Ammon's horn (tissue), 1 donor: Measurements from ENCODE around the gene RBFOX1.

ENCODE experiments used
- DNase-seq: peaks from one replicate; pipeline ENCODE4 v3.0.0-alpha.2; 2016; ENCODE audit warnings: low spot score

Gene RBFOX1

DNA sequence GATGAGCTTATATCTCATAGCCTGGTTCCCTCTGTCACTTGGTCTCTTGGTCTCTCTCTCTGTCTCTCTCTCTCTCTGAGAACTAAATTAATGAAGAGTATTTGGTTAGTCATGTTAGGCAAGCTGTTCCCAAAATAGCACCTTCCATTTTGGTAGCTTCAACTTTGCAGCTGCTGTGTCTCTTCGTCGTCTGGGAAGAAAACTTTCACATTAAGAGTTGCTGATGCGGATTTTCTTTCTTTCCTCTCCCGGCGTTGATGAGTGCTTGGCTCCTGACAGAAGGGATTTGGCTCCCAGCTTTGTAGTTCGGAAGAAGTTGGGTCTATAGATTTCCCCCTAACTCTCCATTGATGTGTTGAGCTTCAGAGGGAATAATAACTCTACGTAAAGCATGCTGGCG is at the start of gene RBFOX1:
TSS of gene RBFOX1 (plus strand) at position 235 of the 400 bp plus-strand sequence.
- peak; percentile 30 for DNase-seq

DNA sequence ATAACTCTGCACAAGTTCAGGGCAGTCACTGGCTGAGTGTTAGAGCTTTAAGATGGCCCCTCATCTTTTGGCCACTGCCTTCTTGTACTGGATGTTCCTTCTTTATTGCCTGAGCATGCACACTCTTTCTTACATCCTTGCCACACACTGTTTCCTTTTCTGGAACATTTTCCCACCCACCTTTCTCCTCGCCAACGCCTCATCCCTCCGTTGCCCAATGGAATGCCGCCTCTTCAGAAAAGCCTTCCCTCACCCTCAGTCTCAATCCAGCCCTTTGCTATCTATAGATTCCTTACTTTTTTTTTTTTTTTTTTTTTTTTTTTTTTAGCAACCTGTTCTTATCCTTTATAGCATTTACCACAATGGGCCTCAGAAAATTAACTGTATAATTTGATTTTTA is 47.9 kb upstream of the RBFOX1 start:
- DNase-seq: no peak

DNA sequence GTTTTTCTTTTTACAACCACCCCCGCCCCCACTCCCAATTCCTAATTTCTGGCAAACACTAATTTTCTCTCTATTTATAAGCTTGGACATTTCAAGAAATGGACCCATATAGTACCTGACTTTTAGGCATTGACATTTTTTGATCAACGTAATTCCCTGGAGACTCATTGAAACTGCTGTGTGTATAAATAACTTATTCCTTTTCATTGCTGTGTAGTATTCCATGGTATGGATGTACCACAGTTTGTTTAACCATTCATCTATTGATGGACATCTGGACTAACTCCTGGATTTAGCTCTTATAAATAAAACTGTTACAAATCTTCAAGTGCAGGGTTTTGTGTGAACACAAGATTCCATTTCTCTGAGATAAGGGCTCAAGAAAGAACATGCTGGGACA is 47.1 kb upstream of the RBFOX1 start:
- no peak for DNase-seq

DNA sequence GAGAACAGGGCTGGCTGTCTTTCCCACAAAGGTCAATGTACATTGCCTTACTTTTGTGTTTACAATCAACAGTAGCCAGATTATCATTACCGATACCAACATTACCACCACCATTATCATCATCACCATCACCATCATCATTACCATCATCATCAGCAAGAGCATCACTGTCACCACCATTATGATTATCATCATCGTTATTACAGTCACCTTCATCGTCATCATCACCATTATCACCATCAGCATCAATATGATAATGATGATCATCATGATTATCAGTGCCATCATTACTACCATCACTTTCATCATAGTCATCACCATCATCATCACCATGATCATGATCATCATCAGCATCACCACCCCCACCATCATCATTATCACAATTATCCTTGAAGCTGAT is 43.3 kb upstream of the RBFOX1 start:
- no peak for DNase-seq

DNA sequence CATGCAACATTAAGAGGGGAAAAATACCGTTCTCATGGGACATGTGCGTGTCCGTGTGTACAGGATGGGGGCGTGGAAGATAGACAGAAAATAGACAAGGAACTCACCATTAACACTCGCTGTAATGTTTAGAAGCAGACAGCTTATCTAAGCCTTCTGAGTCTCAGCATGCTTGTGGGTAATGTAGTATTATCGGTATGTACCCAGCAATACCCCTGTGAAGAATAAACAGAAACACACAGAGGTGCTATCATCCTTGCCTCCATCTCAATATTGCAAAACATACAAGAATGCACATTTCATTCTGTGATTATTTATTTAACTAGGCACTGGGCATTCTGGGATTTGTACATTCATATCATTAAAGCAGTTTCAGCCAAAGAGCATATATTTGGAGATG is 42.0 kb upstream of the RBFOX1 start:
- DNase-seq: no peak

DNA sequence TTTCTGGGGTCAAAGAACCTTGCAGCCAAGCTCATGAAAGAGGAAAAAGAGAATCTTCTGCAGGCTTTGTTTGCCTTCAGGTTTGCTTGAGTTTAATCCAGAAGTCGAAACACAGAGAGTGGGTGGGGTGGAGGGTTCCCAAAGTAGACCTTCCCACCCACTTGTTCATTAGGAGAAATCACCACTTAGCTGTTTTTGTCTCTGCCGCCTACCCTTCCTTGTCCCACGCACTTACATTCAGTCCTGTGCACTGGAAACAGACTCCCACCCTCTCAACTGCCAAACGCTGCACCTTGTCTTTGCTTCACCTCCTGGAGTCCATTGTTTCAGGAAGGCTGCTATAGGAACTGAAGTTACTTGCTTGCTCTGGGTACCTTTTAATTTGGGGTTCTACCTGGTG is 38.6 kb upstream of the RBFOX1 start:
- DNase-seq: no peak

DNA sequence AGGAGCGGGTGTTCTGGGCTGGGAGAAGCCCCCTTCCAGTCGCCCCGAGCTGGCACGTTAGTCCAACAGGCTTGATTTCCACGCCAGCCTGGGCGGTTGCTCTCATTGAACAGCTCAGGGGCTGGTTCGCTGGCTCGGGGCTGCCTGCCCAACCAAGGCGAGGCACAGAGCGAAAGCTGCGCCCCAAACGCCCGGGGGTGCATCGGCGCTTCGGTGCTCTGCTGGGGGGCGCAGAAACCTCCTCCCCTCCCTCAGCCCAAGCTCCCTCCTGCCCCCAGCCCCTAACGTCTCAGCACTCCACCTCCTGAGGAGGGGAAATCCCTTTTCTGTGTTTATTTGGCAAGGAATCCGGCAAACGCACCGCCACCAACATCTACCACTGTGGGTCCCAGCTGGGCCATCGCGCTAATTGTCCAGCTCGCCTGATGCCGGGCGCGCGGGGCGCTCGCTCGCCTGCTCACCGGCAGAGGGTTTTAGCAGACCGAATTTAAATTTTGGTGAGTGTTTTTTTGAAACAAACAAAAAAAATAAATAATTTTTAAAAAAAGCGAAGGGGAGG is 29.5 kb upstream of the RBFOX1 start:
- DNase-seq: no peak

DNA sequence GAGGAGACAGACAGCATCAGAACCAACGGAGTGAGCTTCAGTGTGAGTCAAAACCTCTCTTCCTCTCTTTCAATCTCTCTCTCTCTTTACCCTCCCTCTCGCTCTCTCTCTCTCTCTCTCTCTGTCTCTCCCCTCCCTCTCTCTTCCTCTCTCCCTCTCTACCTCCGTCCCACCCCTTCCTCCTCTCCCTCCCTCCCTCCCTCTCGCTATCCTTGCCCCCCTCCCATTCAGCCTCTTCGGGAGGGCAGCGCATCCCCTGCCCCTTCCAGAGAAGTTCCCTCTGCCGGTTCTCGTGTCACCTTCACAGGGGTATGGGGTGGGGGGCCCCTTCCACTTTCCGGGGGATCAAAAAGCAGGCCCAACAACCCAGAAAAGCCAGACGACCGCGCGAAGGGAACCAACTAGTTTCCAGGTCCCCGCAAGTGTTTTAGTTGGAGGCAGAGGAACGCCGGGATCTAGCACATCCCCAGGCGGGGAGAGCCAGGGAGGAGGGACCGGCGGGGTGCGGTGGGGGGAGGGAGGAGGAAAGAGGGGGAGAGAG is 28.9 kb upstream of the RBFOX1 start:
- DNase-seq: peak; percentile 32

DNA sequence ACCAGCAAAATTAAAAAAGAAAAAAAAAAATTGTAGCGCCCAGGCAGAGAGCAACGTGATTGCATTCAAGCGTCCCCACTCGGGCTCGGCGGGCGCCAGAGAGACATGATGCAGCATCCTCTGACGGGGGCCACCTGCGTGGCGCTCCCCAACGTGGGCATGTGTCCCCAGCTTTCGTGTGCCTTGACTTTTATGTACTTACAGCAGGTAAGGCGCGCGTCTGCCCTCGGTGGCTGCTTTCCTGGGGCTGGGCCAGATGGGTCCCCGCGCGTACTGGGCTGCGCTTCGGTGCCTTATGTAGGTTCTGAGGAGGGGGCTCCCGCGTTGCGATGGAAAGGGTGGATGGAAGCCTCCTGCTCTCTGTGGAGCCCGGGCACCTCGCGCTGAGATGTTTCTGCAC is 28.4 kb upstream of the RBFOX1 start:
- no peak for DNase-seq

DNA sequence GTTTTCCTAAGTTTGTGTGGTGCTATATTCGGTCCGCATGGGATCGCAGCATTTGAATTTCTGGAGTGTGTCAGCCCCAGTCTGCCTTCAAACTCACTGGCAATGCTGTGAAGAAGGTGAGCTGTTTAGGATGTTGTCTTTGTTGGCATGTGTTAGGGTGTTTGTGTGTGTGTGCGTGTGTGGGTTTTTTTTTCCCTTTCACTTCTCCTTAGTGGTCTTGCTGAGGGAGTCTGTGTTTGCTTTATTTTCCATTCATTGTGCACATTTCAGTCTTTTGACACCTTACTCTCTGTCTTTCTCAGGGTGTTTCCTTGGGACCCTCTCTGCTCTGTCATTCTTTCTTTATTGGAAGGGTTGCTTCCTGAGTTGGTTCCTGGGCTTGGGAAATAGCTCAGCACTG is 27.7 kb upstream of the RBFOX1 start:
- no peak for DNase-seq

DNA sequence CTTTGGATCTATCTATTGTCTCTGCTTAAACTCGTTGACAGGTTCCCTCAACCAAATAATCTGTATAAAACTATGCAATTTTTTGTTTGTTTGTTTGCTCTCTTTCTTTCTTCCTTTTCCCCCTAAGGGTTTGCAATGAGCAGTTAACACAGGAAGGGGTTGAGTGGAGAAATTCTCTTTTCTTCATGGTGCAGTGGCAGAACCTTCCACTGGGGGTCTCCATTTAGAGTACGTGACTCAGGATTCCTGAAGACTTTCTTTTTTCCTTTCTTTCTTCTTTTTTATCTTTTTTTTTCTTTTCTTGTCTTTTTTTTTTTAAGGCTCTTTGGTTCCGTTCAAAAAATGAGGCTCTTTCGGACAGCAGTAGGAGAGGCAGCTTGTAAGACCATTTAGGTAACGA is 19.5 kb upstream of the RBFOX1 start:
- DNase-seq: no peak

DNA sequence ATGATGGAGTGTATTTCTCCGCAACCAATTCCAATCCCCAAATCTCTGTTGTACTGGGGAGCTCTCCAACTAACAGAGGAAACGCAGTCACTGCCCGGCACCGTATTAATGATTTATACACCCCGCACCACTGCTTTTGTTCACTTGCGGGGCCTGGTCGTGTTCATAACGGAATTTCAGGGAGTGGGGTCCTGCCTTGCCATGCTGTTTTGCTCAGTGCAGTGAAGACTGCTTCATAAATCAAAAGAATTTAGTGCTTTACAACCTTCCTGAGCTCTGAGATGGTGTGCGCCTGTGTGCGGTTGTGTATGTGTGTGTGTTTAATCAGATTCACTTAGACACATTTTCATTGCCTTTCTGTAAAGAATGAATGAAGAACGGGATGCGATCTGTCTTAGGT is 18.5 kb upstream of the RBFOX1 start:
- no peak for DNase-seq

DNA sequence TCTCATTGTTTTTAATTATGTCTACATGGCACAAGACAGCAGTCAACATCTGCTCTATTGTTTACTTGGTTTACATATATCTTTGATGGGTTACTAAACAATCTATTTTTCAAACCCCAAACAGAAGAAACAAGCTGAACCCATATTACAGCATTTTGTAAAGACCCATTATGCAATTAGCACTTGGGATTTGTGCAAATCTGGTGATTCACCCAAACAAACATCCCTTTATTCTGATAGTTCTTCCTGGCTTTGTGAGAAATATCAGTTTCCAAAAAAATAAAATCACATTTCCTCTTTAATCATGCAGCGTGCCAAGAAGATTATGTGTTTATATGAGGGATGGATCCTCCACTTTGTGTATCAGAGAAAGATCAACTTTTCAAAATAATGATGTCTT is 16.8 kb upstream of the RBFOX1 start:
- DNase-seq: no peak

DNA sequence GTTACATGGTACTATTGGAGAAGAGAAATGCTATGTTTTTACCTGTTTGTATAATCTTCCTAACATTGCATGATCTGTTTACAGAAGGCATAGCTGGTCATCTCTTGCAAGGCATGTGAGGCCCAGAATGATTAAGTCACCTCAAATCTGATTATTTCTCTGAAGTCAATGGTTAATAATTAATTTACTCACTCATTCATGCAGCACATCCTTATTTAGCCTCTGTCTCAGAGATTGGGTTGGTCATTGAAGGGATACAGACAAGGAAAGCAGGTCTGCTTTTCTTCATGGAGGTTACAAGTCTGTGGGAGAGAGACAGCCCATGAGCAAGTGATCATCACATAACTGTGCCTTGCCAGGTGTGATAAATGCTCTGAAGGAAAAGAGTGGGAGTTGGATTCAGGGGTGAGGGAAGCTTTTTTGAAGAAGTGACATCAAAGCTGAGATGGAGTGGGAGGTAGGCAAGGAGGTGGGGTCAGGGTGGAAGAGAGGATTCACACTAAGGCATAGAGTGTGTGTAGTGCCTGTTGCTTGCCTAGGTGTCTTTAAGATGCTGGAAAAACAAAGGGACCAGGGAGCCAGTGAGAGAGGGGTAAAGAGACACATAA is 16.3 kb upstream of the RBFOX1 start:
- no peak for DNase-seq

DNA sequence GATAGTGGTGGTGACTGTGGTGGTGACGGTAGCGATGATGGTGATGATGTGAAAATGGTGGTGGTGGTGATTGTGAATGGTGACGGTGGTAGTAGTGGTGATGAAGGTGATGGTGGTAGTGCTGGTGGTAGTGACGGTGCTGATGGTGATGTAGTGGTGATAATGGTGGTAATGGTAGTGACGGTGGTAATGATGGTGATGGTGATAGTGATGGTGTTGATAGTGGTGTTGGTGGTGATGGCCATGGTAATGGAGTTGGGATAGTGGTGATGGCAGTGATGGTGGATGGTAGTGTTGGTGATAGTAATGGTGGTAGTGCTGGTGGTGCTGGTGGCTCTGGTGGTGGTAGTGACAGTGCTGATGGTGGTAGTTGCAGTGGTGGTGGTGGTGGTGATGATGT is 14.7 kb upstream of the RBFOX1 start:
- no peak for DNase-seq

DNA sequence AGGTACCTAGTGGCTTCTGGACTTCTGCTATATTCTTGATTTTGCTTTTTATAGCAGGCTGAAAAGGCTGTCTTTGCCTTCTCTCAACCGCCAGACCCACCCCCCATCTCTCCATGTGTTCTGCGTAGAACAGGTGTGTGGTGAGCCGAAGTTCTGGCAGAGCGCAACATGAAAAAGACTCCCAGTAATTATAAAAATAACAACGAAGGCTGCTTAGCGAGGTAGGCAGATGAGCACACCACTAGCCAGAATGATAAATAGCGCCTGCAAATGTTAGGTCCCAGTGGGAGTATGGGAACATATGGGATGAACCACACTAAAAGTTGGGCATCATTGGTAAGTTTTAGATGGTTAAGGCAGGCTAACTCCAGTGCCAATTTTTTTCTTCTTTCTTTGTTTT is 14.0 kb upstream of the RBFOX1 start:
- DNase-seq: no peak

DNA sequence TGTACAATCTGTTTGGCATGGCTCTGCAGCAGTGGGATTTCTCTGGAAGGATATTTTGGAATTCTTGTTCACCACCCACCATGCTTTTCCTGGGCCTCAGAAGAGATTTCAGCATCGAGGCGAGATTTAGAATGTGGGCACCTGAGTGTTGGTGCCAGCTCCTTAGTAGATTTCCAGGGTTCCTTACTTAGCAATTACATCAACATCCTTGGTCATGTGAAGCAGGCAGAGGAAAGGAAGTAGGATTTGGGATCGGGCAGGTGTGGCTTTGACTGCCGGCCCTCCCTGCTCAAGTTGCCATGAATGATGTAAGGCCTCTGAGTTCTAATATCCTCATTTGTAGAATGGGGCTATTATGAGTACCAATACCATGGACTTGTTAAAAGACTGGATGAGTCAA is 13.1 kb upstream of the RBFOX1 start:
- DNase-seq: no peak

DNA sequence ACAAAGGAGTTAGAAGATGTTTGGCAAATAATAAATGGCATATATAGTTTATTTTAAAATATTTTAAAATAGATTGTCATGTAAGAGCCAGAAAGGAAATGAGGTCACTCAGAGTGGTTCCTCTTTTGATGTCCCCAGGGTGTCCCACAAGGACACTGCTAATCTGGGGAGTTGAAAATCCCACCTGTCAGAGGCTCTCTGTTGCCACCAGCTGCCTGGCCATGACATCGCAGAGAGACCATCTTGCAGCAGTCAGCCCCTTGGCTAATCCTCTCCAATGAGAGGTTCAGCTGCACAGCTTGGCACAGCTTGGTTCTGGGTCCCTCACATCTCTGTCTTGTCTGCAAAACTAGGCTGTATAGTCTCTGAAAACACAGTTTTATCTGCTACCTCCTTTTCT is 11.0 kb upstream of the RBFOX1 start:
- no peak for DNase-seq

DNA sequence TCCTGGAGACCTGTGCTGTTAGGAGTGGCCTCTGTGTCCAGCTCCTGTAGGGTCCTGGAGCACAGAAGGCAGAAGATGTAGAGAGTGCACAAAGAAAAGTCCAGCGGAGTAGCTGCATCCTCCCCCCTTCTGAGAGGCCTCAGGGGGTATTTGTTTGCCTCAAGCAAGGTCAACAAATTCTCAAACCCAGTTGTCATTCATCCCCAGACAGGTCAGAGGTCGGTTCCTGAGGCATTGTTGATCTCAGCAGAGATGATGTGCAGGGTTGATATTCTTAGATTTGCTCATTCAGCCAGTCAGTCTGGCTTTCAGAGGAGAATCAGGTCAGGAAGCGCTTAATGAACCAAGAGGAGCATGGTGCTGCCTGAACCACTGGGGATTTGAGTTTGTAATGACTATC is 8.3 kb upstream of the RBFOX1 start:
- no peak for DNase-seq

DNA sequence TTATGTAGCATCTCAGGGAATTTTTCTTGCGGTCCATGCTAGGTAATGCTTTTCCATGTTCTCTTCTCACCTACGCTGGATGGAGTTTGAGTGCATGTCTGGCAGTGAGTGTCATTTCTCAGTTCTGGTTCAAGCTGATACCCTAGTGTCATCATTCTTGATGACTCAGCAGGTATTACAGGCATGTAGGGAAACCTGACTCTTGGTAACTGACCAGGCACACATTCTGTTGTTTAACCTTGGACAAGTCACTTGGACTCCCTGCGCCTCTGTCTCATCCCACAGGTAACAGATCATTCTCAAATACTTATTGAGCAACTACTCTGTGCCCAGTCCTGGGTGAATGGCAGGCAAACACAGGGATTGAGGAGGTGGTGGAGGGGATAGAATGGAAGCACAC is 6.8 kb upstream of the RBFOX1 start:
- no peak for DNase-seq

DNA sequence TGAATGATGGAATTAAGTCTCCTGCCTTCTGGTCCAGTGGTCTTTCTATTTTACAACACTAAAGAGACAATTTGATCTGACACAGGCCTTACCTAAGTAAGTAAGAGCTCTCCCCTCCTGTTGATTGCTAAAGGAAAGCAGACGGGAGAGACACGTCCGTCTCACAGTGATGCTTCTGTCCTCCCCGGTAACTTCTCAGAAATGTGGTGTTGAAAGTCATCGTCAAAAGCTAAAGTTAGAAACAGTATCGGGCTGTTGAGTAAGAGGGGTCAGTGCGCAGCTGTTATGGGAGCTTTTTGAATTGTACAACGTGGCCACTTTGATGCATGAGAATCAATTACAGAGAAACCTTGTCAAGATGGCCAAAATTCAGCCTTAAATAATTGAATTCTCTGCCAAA is 1.9 kb upstream of the RBFOX1 start:
- DNase-seq: no peak

DNA sequence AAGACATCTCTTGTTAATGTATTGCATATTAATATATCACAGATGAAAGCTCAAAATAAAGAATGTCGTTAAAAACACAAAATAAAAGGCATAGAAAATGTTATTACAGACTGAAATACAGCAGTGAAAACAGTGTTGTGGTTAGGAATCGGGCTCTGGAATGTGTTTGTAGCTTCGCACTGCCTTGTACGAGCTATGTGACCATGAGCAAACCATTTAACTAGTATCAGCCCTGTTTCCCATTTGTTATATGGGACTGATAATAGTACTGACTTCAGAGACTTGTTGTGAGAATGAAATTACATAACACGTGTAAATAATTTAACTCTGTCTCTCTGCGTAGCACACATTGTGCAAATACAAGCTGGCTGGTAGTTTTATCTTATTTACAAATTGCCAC is 648 bp upstream of the RBFOX1 start:
- DNase-seq: no peak

DNA sequence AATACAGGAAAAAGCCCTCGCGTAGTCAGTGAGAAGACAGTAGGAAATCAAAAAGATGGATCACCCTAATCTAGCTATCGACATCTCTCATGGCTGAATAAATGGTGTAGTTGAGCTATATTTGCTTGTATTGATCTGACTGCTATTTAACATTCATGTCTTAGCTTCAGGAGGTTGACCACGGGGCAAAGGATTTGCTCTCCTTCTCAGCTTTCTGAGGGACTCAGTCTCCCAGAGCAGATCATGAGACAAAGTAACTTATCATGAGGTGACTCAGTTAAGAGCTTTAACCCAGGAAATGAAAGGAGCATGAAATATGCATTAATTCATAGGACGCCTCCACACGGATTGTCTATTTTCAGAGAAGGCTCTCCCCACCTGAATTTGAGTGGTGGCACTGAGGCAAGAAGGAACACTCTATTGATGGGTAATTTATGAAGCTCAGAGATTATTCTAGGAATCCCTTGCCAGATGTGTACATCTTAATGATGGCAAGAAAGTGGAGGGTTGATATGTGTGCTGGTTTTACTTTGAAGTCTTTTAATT is 608 bp downstream of the RBFOX1 start:
- no peak for DNase-seq
